Neuron (in vitro differentiated cells): ENCODE data around the gene PTPRN2.

Experiments used
- H2AFZ ChIP-seq: one replicate; pipeline ENCODE4 v1.6.1; 2013; ENCODE audit warnings: low read depth, mild to moderate bottlenecking, inconsistent platforms, low read length, moderate library complexity
- H3K27me3 ChIP-seq: one replicate; pipeline ENCODE4 v1.6.1; 2013; ENCODE audit warnings: low read length; ENCODE audit not compliant: insufficient read depth
- H3K36me3 ChIP-seq: one replicate; pipeline ENCODE4 v1.6.1; 2013; ENCODE audit warnings: low read length; ENCODE audit not compliant: insufficient read depth
- H3K4me1 ChIP-seq: one replicate; pipeline ENCODE4 v1.6.1; 2013; ENCODE audit warnings: low read length; ENCODE audit not compliant: insufficient read depth
- H3K4me3 ChIP-seq: 2 replicates; pipeline ENCODE4 v1.5.1; 2013; ENCODE audit warnings: mild to moderate bottlenecking, low read length, moderate library complexity
- H3K9me3 ChIP-seq: one replicate; pipeline ENCODE4 v1.6.1; 2013; ENCODE audit warnings: low read length

The PTPRN2 gene

GRCh38 chr7:157526005-157526912 is 1061.4 kb downstream of the PTPRN2 start:
- H3K4me1 ChIP-seq, result peaks cover 13% of the 10 kb centered on the region
- no peak overlapping the region for H2AFZ ChIP-seq
- no peaks in the 10 kb centered on the region for H3K27me3 ChIP-seq
- H3K36me3 ChIP-seq, result no peaks in the 10 kb centered on the region
- peaks cover 2% of the 10 kb centered on the region for H3K9me3 ChIP-seq
- no peak overlapping the region for H3K4me3 ChIP-seq

GRCh38 chr7:157525491-157525915 is 1062.1 kb downstream of the PTPRN2 start:
- peaks cover 2% of the 10 kb centered on the region for H3K9me3 ChIP-seq
- no peaks in the 10 kb centered on the region for H3K27me3 ChIP-seq

GRCh38 chr7:157524731-157525130 is 1062.9 kb downstream of the PTPRN2 start:
- no peaks in the 10 kb centered on the region for H3K27me3 ChIP-seq
- H3K4me3 ChIP-seq, result no peak overlapping the region
- H3K4me1 ChIP-seq, result peaks cover 13% of the 10 kb centered on the region
- no peak overlapping the region for H2AFZ ChIP-seq
- H3K9me3 ChIP-seq, result peaks cover 2% of the 10 kb centered on the region
- no peaks in the 10 kb centered on the region for H3K36me3 ChIP-seq

More at GRCh38 chr7:157525491-157525915, 1062.1 kb downstream of the PTPRN2 start:
- no peak overlapping the region for H2AFZ ChIP-seq
- H3K4me3 ChIP-seq, result no peak overlapping the region
- no peaks in the 10 kb centered on the region for H3K36me3 ChIP-seq
- peaks cover 13% of the 10 kb centered on the region for H3K4me1 ChIP-seq

- Histone ChIP-seq H3K36me3 (no peaks in the 10 kb centered on the region), H2AFZ (no peak overlapping the region), H3K4me1 (peaks cover 13% of the 10 kb centered on the region), H3K27me3 (no peaks in the 10 kb centered on the region), H3K9me3 (peaks cover 2% of the 10 kb centered on the region), H3K4me3 (no peak overlapping the region)
Observed at GRCh38 chr7:157523766-157524421, 1063.7 kb downstream of the PTPRN2 start.

GRCh38 chr7:157523371-157523765 is 1064.3 kb downstream of the PTPRN2 start:
- H3K36me3 ChIP-seq, result no peaks in the 10 kb centered on the region
- no peak overlapping the region for H3K4me3 ChIP-seq
- no peaks in the 10 kb centered on the region for H3K9me3 ChIP-seq
- no peak overlapping the region for H2AFZ ChIP-seq
- no peaks in the 10 kb centered on the region for H3K27me3 ChIP-seq
- H3K4me1 ChIP-seq, result peaks cover 17% of the 10 kb centered on the region

GRCh38 chr7:157522954-157523353 is 1064.7 kb downstream of the PTPRN2 start:
- Histone ChIP-seq H3K4me3 (no peak overlapping the region), H3K36me3 (no peaks in the 10 kb centered on the region), H3K4me1 (peaks cover 19% of the 10 kb centered on the region), H3K27me3 (no peaks in the 10 kb centered on the region), H2AFZ (no peak overlapping the region), H3K9me3 (no peaks in the 10 kb centered on the region)

GRCh38 chr7:157522189-157522588 is 1065.4 kb downstream of the PTPRN2 start:
- no peaks in the 10 kb centered on the region for H3K9me3 ChIP-seq
- no peak overlapping the region for H3K4me3 ChIP-seq
- H3K4me1 ChIP-seq, result peaks cover 19% of the 10 kb centered on the region

GRCh38 chr7:157521752-157522151 is 1065.9 kb downstream of the PTPRN2 start:
- no peaks in the 10 kb centered on the region for H3K27me3 ChIP-seq
- H3K4me3 ChIP-seq, result no peak overlapping the region
- H3K9me3 ChIP-seq, result no peaks in the 10 kb centered on the region
- no peak overlapping the region for H2AFZ ChIP-seq
- no peaks in the 10 kb centered on the region for H3K36me3 ChIP-seq
- H3K4me1 ChIP-seq, result peaks cover 16% of the 10 kb centered on the region

More at GRCh38 chr7:157522189-157522588, 1065.4 kb downstream of the PTPRN2 start:
- no peak overlapping the region for H2AFZ ChIP-seq
- H3K27me3 ChIP-seq, result no peaks in the 10 kb centered on the region
- no peaks in the 10 kb centered on the region for H3K36me3 ChIP-seq

GRCh38 chr7:157521061-157521731 is 1066.4 kb downstream of the PTPRN2 start:
- no peaks in the 10 kb centered on the region for H3K9me3 ChIP-seq
- H3K27me3 ChIP-seq, result no peaks in the 10 kb centered on the region
- no peaks in the 10 kb centered on the region for H3K36me3 ChIP-seq
- no peak overlapping the region for H3K4me3 ChIP-seq
- H3K4me1 ChIP-seq, result peaks cover 10% of the 10 kb centered on the region
- no peak overlapping the region for H2AFZ ChIP-seq

GRCh38 chr7:157520249-157520648 is 1067.4 kb downstream of the PTPRN2 start:
- H2AFZ ChIP-seq, result no peak overlapping the region
- no peaks in the 10 kb centered on the region for H3K9me3 ChIP-seq

GRCh38 chr7:157519798-157520244 is 1067.8 kb downstream of the PTPRN2 start:
- no peak overlapping the region for H3K4me3 ChIP-seq
- H3K9me3 ChIP-seq, result no peaks in the 10 kb centered on the region
- H2AFZ ChIP-seq, result no peak overlapping the region
- H3K27me3 ChIP-seq, result no peaks in the 10 kb centered on the region
- H3K36me3 ChIP-seq, result no peaks in the 10 kb centered on the region
- H3K4me1 ChIP-seq, result peaks cover 6% of the 10 kb centered on the region

More at GRCh38 chr7:157520249-157520648, 1067.4 kb downstream of the PTPRN2 start:
- Histone ChIP-seq H3K4me1 (peaks cover 6% of the 10 kb centered on the region), H3K36me3 (no peaks in the 10 kb centered on the region), H3K4me3 (no peak overlapping the region), H3K27me3 (no peaks in the 10 kb centered on the region)

- H3K27me3 ChIP-seq, result no peaks in the 10 kb centered on the region
- H3K36me3 ChIP-seq, result no peaks in the 10 kb centered on the region
- no peak overlapping the region for H3K4me3 ChIP-seq
- H3K4me1 ChIP-seq, result peaks cover 6% of the 10 kb centered on the region
- no peak overlapping the region for H2AFZ ChIP-seq
- H3K9me3 ChIP-seq, result no peaks in the 10 kb centered on the region
Observed at GRCh38 chr7:157519246-157519645, 1068.4 kb downstream of the PTPRN2 start.
